Neural progenitor cell (in vitro differentiated cells): ENCODE data around the gene TMEM165.

Experiments
- EZH2 ChIP-seq: fragments of 200-600 bp; sonication (generic); IDR thresholded peaks from 2 replicates; pipeline ENCODE4 v1.6.1; 2017; ENCODE audit warnings: antibody characterized with exemption, mild to moderate bottlenecking, moderate library complexity
- EZH2phosphoT487 ChIP-seq: fragments of 200-600 bp; sonication (generic); IDR thresholded peaks from 2 replicates; pipeline ENCODE4 v1.6.1; 2017; ENCODE audit warnings: antibody characterized with exemption
- TF ChIP-seq, protein P1 (sequence below): fragments of 200-600 bp; sonication (generic); IDR thresholded peaks from 2 replicates; pipeline ENCODE4 v1.5.1; 2017; ENCODE audit warnings: antibody characterized with exemption, mild to moderate bottlenecking

DNA sequence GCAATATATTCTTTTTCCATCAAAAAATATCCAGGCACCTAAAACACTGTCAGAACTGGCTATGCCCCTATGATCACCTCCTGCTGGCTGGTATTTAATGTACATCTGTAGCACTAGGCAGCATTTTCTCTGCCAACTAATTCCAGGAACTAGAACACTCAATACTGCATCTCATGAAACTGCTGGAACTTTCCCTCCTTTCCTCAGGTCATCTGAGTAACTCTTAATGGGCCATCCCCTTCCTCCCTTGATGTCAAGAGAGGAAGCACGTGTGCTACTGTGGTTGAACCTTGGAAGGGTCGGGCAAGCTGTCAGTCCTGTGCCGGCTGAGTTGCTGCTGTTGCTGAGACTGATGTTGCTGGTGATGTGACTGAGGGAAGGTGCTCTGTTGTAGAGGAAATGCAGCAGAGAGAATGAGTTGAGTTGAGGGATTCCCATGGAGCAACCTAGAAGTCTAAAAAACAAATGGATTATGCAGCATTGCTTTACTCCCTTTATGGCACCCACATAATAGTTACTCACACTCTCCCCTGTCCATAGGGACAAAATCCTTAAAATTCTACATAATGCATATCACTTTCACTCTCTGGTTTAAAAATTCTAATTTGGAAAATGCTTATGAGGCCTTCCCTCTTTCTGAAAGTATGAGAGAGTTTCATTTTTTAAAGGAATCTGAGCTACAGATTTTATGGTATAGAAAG, 39.5 kb downstream of the TMEM165 start:
- TF ChIP-seq, protein P1, sequence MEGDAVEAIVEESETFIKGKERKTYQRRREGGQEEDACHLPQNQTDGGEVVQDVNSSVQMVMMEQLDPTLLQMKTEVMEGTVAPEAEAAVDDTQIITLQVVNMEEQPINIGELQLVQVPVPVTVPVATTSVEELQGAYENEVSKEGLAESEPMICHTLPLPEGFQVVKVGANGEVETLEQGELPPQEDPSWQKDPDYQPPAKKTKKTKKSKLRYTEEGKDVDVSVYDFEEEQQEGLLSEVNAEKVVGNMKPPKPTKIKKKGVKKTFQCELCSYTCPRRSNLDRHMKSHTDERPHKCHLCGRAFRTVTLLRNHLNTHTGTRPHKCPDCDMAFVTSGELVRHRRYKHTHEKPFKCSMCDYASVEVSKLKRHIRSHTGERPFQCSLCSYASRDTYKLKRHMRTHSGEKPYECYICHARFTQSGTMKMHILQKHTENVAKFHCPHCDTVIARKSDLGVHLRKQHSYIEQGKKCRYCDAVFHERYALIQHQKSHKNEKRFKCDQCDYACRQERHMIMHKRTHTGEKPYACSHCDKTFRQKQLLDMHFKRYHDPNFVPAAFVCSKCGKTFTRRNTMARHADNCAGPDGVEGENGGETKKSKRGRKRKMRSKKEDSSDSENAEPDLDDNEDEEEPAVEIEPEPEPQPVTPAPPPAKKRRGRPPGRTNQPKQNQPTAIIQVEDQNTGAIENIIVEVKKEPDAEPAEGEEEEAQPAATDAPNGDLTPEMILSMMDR: peak; percentile 17
- TF ChIP-seq EZH2 (no peak), EZH2phosphoT487 (no peak)
